ENCODE measurements around the gene C1orf21.

GRCh38 chr1:184416946-184417345 is 30.1 kb downstream of the C1orf21 start:
- TF ChIP-seq, protein P1, sequence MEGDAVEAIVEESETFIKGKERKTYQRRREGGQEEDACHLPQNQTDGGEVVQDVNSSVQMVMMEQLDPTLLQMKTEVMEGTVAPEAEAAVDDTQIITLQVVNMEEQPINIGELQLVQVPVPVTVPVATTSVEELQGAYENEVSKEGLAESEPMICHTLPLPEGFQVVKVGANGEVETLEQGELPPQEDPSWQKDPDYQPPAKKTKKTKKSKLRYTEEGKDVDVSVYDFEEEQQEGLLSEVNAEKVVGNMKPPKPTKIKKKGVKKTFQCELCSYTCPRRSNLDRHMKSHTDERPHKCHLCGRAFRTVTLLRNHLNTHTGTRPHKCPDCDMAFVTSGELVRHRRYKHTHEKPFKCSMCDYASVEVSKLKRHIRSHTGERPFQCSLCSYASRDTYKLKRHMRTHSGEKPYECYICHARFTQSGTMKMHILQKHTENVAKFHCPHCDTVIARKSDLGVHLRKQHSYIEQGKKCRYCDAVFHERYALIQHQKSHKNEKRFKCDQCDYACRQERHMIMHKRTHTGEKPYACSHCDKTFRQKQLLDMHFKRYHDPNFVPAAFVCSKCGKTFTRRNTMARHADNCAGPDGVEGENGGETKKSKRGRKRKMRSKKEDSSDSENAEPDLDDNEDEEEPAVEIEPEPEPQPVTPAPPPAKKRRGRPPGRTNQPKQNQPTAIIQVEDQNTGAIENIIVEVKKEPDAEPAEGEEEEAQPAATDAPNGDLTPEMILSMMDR (IDR thresholded peaks at IDR 0.05): no peak
- TF ChIP-seq SIN3A (IDR thresholded peaks at IDR 0.05; ENCODE audit: borderline replicate concordance, insufficient read depth, low read depth, low read length): no peak

Measured in Panc1 (cell line).